ENCODE results near the gene DDX56. TPM values are rescaled to one million over a fixed set of nuclear protein-coding genes. Genes with fewer than 3 reads are reported as not detected.

Gene DDX56
- total and polyA plus RNA-seq, 7 donors: 38.1 to 85.8 (median 56.3) TPM

GRCh38 chr7:44517175-44517574 is 56.5 kb downstream of the DDX56 start:
- no peak for ATAC-seq
- Histone ChIP-seq H3K27me3 (ENCODE audit: insufficient read depth in 3 of 3, low read length in 2 of 3) (no peaks in the 10 kb centered on the region), H3K36me3 (ENCODE audit: insufficient read depth in 1 of 2, low read depth in 1 of 2) (no peaks in the 10 kb centered on the region), H3K4me3 (no peak overlapping the region), H3K4me1 (no peaks in the 10 kb centered on the region), H3K27ac (no peak overlapping the region), H3K9me3 (no peaks in the 10 kb centered on the region)
- DNase-seq: no peak
- intact Hi-C loops (cut with DNase I): no loop called here
- WGBS, 3 donors: 79 to 86% (median 85%) methylated on average over 8 of the region's 8 CpGs
- TF ChIP-seq CTCF (IDR thresholded peaks at IDR 0.05): no peak

Other genes starting within 250 kb of the DDX56 start
- gene CAMK2B, start 248.3 kb downstream of the DDX56 start, total RNA-seq: 10 to 100 TPM; 50.0 to 81.4 (median 67.2) TPM
- gene CAMK2B, start 248.3 kb downstream of the DDX56 start, polyA plus RNA-seq: 10 to 100 TPM; 14.5 to 24.3 (median 19.9) TPM
- gene NUDCD3, start 83.2 kb downstream of the DDX56 start, total RNA-seq: 100 to 1,000 TPM in 3 of 4 donors, 10 to 100 TPM in 1; 97.7 to 140 (median 122) TPM
- gene NUDCD3, start 83.2 kb downstream of the DDX56 start, polyA plus RNA-seq: 10 to 100 TPM; 34.6 to 75.6 (median 43.9) TPM
- gene NPC1L1, start 32.6 kb downstream of the DDX56 start, total RNA-seq: under 1 TPM in 2 of 4 donors, not detected in 2; 0.24 to 0.28 TPM
- under 1 TPM in 2 of 3 donors, not detected in 1; 0.03 to 0.10 TPM for gene NPC1L1, start 32.6 kb downstream of the DDX56 start, polyA plus RNA-seq
- 10 to 100 TPM; 43.1 to 64.4 (median 46.0) TPM for gene TMED4, start 8.3 kb upstream of the DDX56 start, total RNA-seq
- gene TMED4, start 8.3 kb upstream of the DDX56 start, polyA plus RNA-seq: 10 to 100 TPM; 29.8 to 49.0 (median 35.3) TPM
- gene OGDH, start 32.7 kb upstream of the DDX56 start, total RNA-seq: 100 to 1,000 TPM; 252 to 500 (median 326) TPM
- gene OGDH, start 32.7 kb upstream of the DDX56 start, polyA plus RNA-seq: 100 to 1,000 TPM; 176 to 181 (median 179) TPM
- gene ZMIZ2, start 174.9 kb upstream of the DDX56 start, total RNA-seq: 10 to 100 TPM; 25.0 to 32.9 (median 28.6) TPM
- gene ZMIZ2, start 174.9 kb upstream of the DDX56 start, polyA plus RNA-seq: 10 to 100 TPM; 11.7 to 16.0 (median 15.3) TPM
- gene PPIA, start 222.8 kb upstream of the DDX56 start, total RNA-seq: 100 to 1,000 TPM; 251 to 725 (median 513) TPM
- 1,000 to 10,000 TPM; 1,071 to 3,448 (median 1,168) TPM for gene PPIA, start 222.8 kb upstream of the DDX56 start, polyA plus RNA-seq

Measured in psoas muscle (tissue), 8 donors.